ENCODE measurements around the gene HNRNPM.
A peak's percentile ranks its signal among the peaks of the same experiment; 100 is the strongest.

Gene HNRNPM

GRCh38 chr19:8444677-8445487 lies at the start of gene HNRNPM:
TSS of gene HNRNPM (plus strand) at chr19:8444975. CDS start at chr19:8444999, 24 bp downstream.
- H3K36me3 ChIP-seq (ENCODE audit: insufficient read depth, low read length): peaks cover 19% of the 10 kb centered on the region
- H3K27me3 ChIP-seq (ENCODE audit: insufficient read depth, low read length): no peaks in the 10 kb centered on the region
- peaks cover 1% of the 10 kb centered on the region for H3K9me3 ChIP-seq (ENCODE audit: low read length)

GRCh38 chr19:8395621-8396082 lies 49.1 kb upstream of the HNRNPM start:
- no peaks in the 10 kb centered on the region for H3K9me3 ChIP-seq (ENCODE audit: low read length)
- no peaks in the 10 kb centered on the region for H3K27me3 ChIP-seq (ENCODE audit: insufficient read depth, low read length)
- H3K36me3 ChIP-seq (ENCODE audit: insufficient read depth, low read length): peaks cover 12% of the 10 kb centered on the region
- no peak overlapping the region for H2AFZ ChIP-seq (ENCODE audit: low read depth, low read length)
- no peak overlapping the region for H3K4me3 ChIP-seq (ENCODE audit: low read length)
- peaks cover 14% of the 10 kb centered on the region for H3K4me1 ChIP-seq (ENCODE audit: insufficient read depth, low read length)

More at GRCh38 chr19:8444677-8445487, at the start of gene HNRNPM:
- peaks cover 33% of the 10 kb centered on the region for H3K4me1 ChIP-seq (ENCODE audit: insufficient read depth, low read length)
- peak within 1 kb of the TSS; percentile 100 for H3K4me3 ChIP-seq (ENCODE audit: low read length)
- H2AFZ ChIP-seq (ENCODE audit: low read depth, low read length): peak within 1 kb of the TSS; percentile 62

- H2AFZ ChIP-seq (ENCODE audit: low read depth, low read length): no peak overlapping the region
- no peaks in the 10 kb centered on the region for H3K9me3 ChIP-seq (ENCODE audit: low read length)
- peaks cover 12% of the 10 kb centered on the region for H3K36me3 ChIP-seq (ENCODE audit: insufficient read depth, low read length)
- H3K4me1 ChIP-seq (ENCODE audit: insufficient read depth, low read length): peaks cover 10% of the 10 kb centered on the region
- no peaks in the 10 kb centered on the region for H3K27me3 ChIP-seq (ENCODE audit: insufficient read depth, low read length)
- H3K4me3 ChIP-seq (ENCODE audit: low read length): no peak overlapping the region
These were observed 48.6 kb upstream of the HNRNPM start for GRCh38 chr19:8396185-8396562.

- Histone ChIP-seq H3K36me3 (ENCODE audit: insufficient read depth, low read length) (peaks cover 14% of the 10 kb centered on the region), H3K4me3 (ENCODE audit: low read length) (no peak overlapping the region), H3K27me3 (ENCODE audit: insufficient read depth, low read length) (no peaks in the 10 kb centered on the region), H3K9me3 (ENCODE audit: low read length) (no peaks in the 10 kb centered on the region), H3K4me1 (ENCODE audit: insufficient read depth, low read length) (peaks cover 5% of the 10 kb centered on the region), H2AFZ (ENCODE audit: low read depth, low read length) (no peak overlapping the region)
These were observed 48.1 kb upstream of the HNRNPM start for GRCh38 chr19:8396563-8397203.

GRCh38 chr19:8397271-8397670 lies 47.5 kb upstream of the HNRNPM start:
- Histone ChIP-seq H3K9me3 (ENCODE audit: low read length) (no peaks in the 10 kb centered on the region), H3K4me1 (ENCODE audit: insufficient read depth, low read length) (peaks cover under 1% of the 10 kb centered on the region), H3K4me3 (ENCODE audit: low read length) (no peak overlapping the region), H3K36me3 (ENCODE audit: insufficient read depth, low read length) (peaks cover 20% of the 10 kb centered on the region), H3K27me3 (ENCODE audit: insufficient read depth, low read length) (no peaks in the 10 kb centered on the region), H2AFZ (ENCODE audit: low read depth, low read length) (no peak overlapping the region)

- no peaks in the 10 kb centered on the region for H3K9me3 ChIP-seq (ENCODE audit: low read length)
- H3K27me3 ChIP-seq (ENCODE audit: insufficient read depth, low read length): no peaks in the 10 kb centered on the region
- H3K4me3 ChIP-seq (ENCODE audit: low read length): no peak overlapping the region
- H3K36me3 ChIP-seq (ENCODE audit: insufficient read depth, low read length): peaks cover 24% of the 10 kb centered on the region
- H3K4me1 ChIP-seq (ENCODE audit: insufficient read depth, low read length): no peaks in the 10 kb centered on the region
- no peak overlapping the region for H2AFZ ChIP-seq (ENCODE audit: low read depth, low read length)
These were observed 46.9 kb upstream of the HNRNPM start for GRCh38 chr19:8397746-8398310.

GRCh38 chr19:8398311-8398771 lies 46.4 kb upstream of the HNRNPM start:
- Histone ChIP-seq H2AFZ (ENCODE audit: low read depth, low read length) (no peak overlapping the region), H3K4me3 (ENCODE audit: low read length) (no peak overlapping the region), H3K36me3 (ENCODE audit: insufficient read depth, low read length) (peaks cover 29% of the 10 kb centered on the region), H3K4me1 (ENCODE audit: insufficient read depth, low read length) (no peaks in the 10 kb centered on the region), H3K27me3 (ENCODE audit: insufficient read depth, low read length) (no peaks in the 10 kb centered on the region), H3K9me3 (ENCODE audit: low read length) (no peaks in the 10 kb centered on the region)

GRCh38 chr19:8399681-8400188 lies 45.0 kb upstream of the HNRNPM start:
- Histone ChIP-seq H3K4me1 (ENCODE audit: insufficient read depth, low read length) (no peaks in the 10 kb centered on the region), H3K4me3 (ENCODE audit: low read length) (no peak overlapping the region), H2AFZ (ENCODE audit: low read depth, low read length) (no peak overlapping the region), H3K27me3 (ENCODE audit: insufficient read depth, low read length) (no peaks in the 10 kb centered on the region), H3K36me3 (ENCODE audit: insufficient read depth, low read length) (peaks cover 41% of the 10 kb centered on the region), H3K9me3 (ENCODE audit: low read length) (no peaks in the 10 kb centered on the region)

- no peak overlapping the region for H3K4me3 ChIP-seq (ENCODE audit: low read length)
- no peaks in the 10 kb centered on the region for H3K9me3 ChIP-seq (ENCODE audit: low read length)
- H3K27me3 ChIP-seq (ENCODE audit: insufficient read depth, low read length): no peaks in the 10 kb centered on the region
- no peaks in the 10 kb centered on the region for H3K4me1 ChIP-seq (ENCODE audit: insufficient read depth, low read length)
- H3K36me3 ChIP-seq (ENCODE audit: insufficient read depth, low read length): peaks cover 45% of the 10 kb centered on the region
- H2AFZ ChIP-seq (ENCODE audit: low read depth, low read length): no peak overlapping the region
These were observed 42.8 kb upstream of the HNRNPM start for GRCh38 chr19:8401981-8402411.

- no peaks in the 10 kb centered on the region for H3K4me1 ChIP-seq (ENCODE audit: insufficient read depth, low read length)
- no peak overlapping the region for H2AFZ ChIP-seq (ENCODE audit: low read depth, low read length)
- peaks cover 45% of the 10 kb centered on the region for H3K36me3 ChIP-seq (ENCODE audit: insufficient read depth, low read length)
- H3K4me3 ChIP-seq (ENCODE audit: low read length): no peak overlapping the region
- no peaks in the 10 kb centered on the region for H3K9me3 ChIP-seq (ENCODE audit: low read length)
- no peaks in the 10 kb centered on the region for H3K27me3 ChIP-seq (ENCODE audit: insufficient read depth, low read length)
These were observed 41.5 kb upstream of the HNRNPM start for GRCh38 chr19:8403098-8403819.

- Histone ChIP-seq H3K4me1 (ENCODE audit: insufficient read depth, low read length) (no peaks in the 10 kb centered on the region), H3K4me3 (ENCODE audit: low read length) (no peak overlapping the region), H3K27me3 (ENCODE audit: insufficient read depth, low read length) (no peaks in the 10 kb centered on the region), H3K36me3 (ENCODE audit: insufficient read depth, low read length) (peaks cover 45% of the 10 kb centered on the region), H3K9me3 (ENCODE audit: low read length) (no peaks in the 10 kb centered on the region), H2AFZ (ENCODE audit: low read depth, low read length) (no peak overlapping the region)
These were observed 41.0 kb upstream of the HNRNPM start for GRCh38 chr19:8403820-8404109.

- Histone ChIP-seq H3K27me3 (ENCODE audit: insufficient read depth, low read length) (no peaks in the 10 kb centered on the region), H3K36me3 (ENCODE audit: insufficient read depth, low read length) (peaks cover 41% of the 10 kb centered on the region), H3K4me3 (ENCODE audit: low read length) (no peak overlapping the region), H2AFZ (ENCODE audit: low read depth, low read length) (no peak overlapping the region), H3K4me1 (ENCODE audit: insufficient read depth, low read length) (no peaks in the 10 kb centered on the region), H3K9me3 (ENCODE audit: low read length) (no peaks in the 10 kb centered on the region)
These were observed 40.2 kb upstream of the HNRNPM start for GRCh38 chr19:8404391-8405151.
